ENCODE measurements around the gene AFP. TPM values are rescaled to one million over a fixed set of nuclear protein-coding genes. Genes with fewer than 3 reads are reported as not detected.

AFP gene
- total and polyA plus RNA-seq, 2 donors from 2014 or later, result 11.6 TPM; not detected in 1

GRCh38 chr4:73436674-73437557 is 895 bp downstream of the AFP start:
- H3K9me3 ChIP-seq (ENCODE audit: control insufficient read depth in 2 of 3, insufficient read depth in 1 of 3, low read length in 3 of 3), result no peaks in the 10 kb centered on the region
- no peaks in the 10 kb centered on the region for H3K36me3 ChIP-seq (ENCODE audit: control insufficient read depth in 2 of 3, insufficient read depth in 3 of 3, low read length in 3 of 3)
- no peak for TF ChIP-seq CTCF (IDR thresholded peaks at IDR 0.05; ENCODE audit: borderline replicate concordance, extremely low read depth, insufficient read depth)
- no peak for DNase-seq
- H3K27ac ChIP-seq (ENCODE audit: low read depth in 2 of 2, low read length in 2 of 2), result no peak overlapping the region
- intact Hi-C loops (cut with DNase I), result no loop called here
- no peak for FAIRE-seq
- no peaks in the 10 kb centered on the region for H3K4me1 ChIP-seq (ENCODE audit: control insufficient read depth in 2 of 3, insufficient read depth in 2 of 3, low read depth in 1 of 3, low read length in 3 of 3)
- H3K27me3 ChIP-seq (ENCODE audit: control insufficient read depth, insufficient read depth, low read length), result no peaks in the 10 kb centered on the region
- H3K4me3 ChIP-seq (ENCODE audit: low read length in 3 of 3), result no peak overlapping the region
- no peak overlapping the region for H3K9ac ChIP-seq (ENCODE audit: low read length in 3 of 3)

GRCh38 chr4:73437558-73437956 is 1.5 kb downstream of the AFP start:
- Histone ChIP-seq H3K4me3 (ENCODE audit: low read length in 3 of 3) (no peak overlapping the region), H3K9ac (ENCODE audit: low read length in 3 of 3) (no peak overlapping the region), H3K27ac (ENCODE audit: low read depth in 2 of 2, low read length in 2 of 2) (no peak overlapping the region), H3K27me3 (ENCODE audit: control insufficient read depth, insufficient read depth, low read length) (no peaks in the 10 kb centered on the region), H3K4me1 (ENCODE audit: control insufficient read depth in 2 of 3, insufficient read depth in 2 of 3, low read depth in 1 of 3, low read length in 3 of 3) (no peaks in the 10 kb centered on the region), H3K9me3 (ENCODE audit: control insufficient read depth in 2 of 3, insufficient read depth in 1 of 3, low read length in 3 of 3) (no peaks in the 10 kb centered on the region), H3K36me3 (ENCODE audit: control insufficient read depth in 2 of 3, insufficient read depth in 3 of 3, low read length in 3 of 3) (no peaks in the 10 kb centered on the region)
- no peak for FAIRE-seq
- TF ChIP-seq CTCF (IDR thresholded peaks at IDR 0.05; ENCODE audit: borderline replicate concordance, extremely low read depth, insufficient read depth), result no peak
- DNase-seq, result no peak
- intact Hi-C loops (cut with DNase I), result no loop called here

GRCh38 chr4:73438048-73438447 is 2.0 kb downstream of the AFP start:
- Histone ChIP-seq H3K9me3 (ENCODE audit: control insufficient read depth in 2 of 3, insufficient read depth in 1 of 3, low read length in 3 of 3) (no peaks in the 10 kb centered on the region), H3K27me3 (ENCODE audit: control insufficient read depth, insufficient read depth, low read length) (no peaks in the 10 kb centered on the region), H3K4me1 (ENCODE audit: control insufficient read depth in 2 of 3, insufficient read depth in 2 of 3, low read depth in 1 of 3, low read length in 3 of 3) (no peaks in the 10 kb centered on the region), H3K4me3 (ENCODE audit: low read length in 3 of 3) (no peak overlapping the region), H3K36me3 (ENCODE audit: control insufficient read depth in 2 of 3, insufficient read depth in 3 of 3, low read length in 3 of 3) (no peaks in the 10 kb centered on the region), H3K9ac (ENCODE audit: low read length in 3 of 3) (no peak overlapping the region), H3K27ac (ENCODE audit: low read depth in 2 of 2, low read length in 2 of 2) (no peak overlapping the region)
- TF ChIP-seq CTCF (IDR thresholded peaks at IDR 0.05; ENCODE audit: borderline replicate concordance, extremely low read depth, insufficient read depth), result no peak
- no peak for FAIRE-seq
- intact Hi-C loops (cut with DNase I), result no loop called here
- no peak for DNase-seq

All from kidney (tissue), 14 donors.